ENCODE data around the gene DDAH1. TPM values are rescaled to one million over a fixed set of nuclear protein-coding genes. Genes with fewer than 3 reads are reported as not detected.

The DDAH1 gene
- polyA plus RNA-seq, 1 donor from 2014 or later, result 42.7 TPM

GRCh38 chr1:85460555-85461088 is 4.3 kb downstream of the DDAH1 start:
- H3F3A ChIP-seq (ENCODE audit: insufficient read depth, low read length, poor library complexity, severe bottlenecking), result no peaks in the 10 kb centered on the region
- TF ChIP-seq POLR2AphosphoS5 (IDR thresholded peaks at IDR 0.05) (no peak), SMC3 (conservative IDR thresholded peaks at IDR 0.05; ENCODE audit: poor library complexity) (no peak), EZH2 (IDR thresholded peaks at IDR 0.05; ENCODE audit: borderline replicate concordance, insufficient read depth, low read length, poor library complexity, severe bottlenecking) (no peak), RAD21 (conservative IDR thresholded peaks at IDR 0.05) (no peak), CTCF (IDR thresholded peaks at IDR 0.05; ENCODE audit: poor library complexity, severe bottlenecking) (no peak), EP300 (conservative IDR thresholded peaks at IDR 0.05; ENCODE audit: poor library complexity, severe bottlenecking) (no peak), TAF1 (IDR thresholded peaks at IDR 0.05; ENCODE audit: low read depth) (no peak), MXI1 (conservative IDR thresholded peaks at IDR 0.05; ENCODE audit: poor library complexity, severe bottlenecking) (no peak), REST (IDR thresholded peaks at IDR 0.05; ENCODE audit: borderline replicate concordance) (no peak)
- H3K79me2 ChIP-seq (replicated peaks; ENCODE audit: insufficient read depth, low read length), result peaks cover 55% of the 10 kb centered on the region
- H3K4me2 ChIP-seq (ENCODE audit: low read length), result no peak overlapping the region
- H3K36me3 ChIP-seq (ENCODE audit: insufficient read depth, low read length), result no peaks in the 10 kb centered on the region
- no peak overlapping the region for H3K27ac ChIP-seq (ENCODE audit: low read length)
- H3K9ac ChIP-seq (ENCODE audit: low read length), result no peak overlapping the region
- H3K9me3 ChIP-seq (ENCODE audit: low read length), result no peaks in the 10 kb centered on the region
- no peaks in the 10 kb centered on the region for H3K9me2 ChIP-seq (ENCODE audit: insufficient read depth, low read length)
- H3K27me3 ChIP-seq (ENCODE audit: insufficient read depth, low read depth, low read length), result no peaks in the 10 kb centered on the region
- no peak overlapping the region for H2AFZ ChIP-seq (ENCODE audit: low read depth, low read length)
- H4K20me1 ChIP-seq (ENCODE audit: insufficient read depth), result no peaks in the 10 kb centered on the region
- no peak overlapping the region for H3K4me3 ChIP-seq (ENCODE audit: low read length)

DNA sequence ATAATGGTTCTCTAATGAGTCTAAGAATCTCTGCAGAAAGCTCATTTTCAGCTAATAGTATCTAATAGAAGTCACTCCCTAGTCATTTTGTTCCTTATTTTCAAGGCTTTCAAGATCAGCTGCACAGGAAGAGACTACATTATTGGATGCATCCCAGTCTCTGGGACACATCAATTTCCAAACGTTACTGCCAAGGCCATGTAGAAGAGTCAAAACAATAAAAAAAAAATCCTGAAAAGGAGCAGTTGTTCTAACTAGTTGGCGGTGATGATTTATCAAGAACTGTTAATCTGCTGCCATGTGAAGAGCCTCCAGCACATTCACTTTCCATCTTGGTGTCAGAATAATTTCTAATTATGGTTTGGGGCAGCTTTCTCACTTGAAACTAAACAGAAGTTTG is 5.7 kb downstream of the DDAH1 start:
- Histone ChIP-seq H3K27me3 (ENCODE audit: insufficient read depth, low read depth, low read length) (no peaks in the 10 kb centered on the region), H3F3A (ENCODE audit: insufficient read depth, low read length, poor library complexity, severe bottlenecking) (no peaks in the 10 kb centered on the region), H2AFZ (ENCODE audit: low read depth, low read length) (no peak overlapping the region), H3K9me2 (ENCODE audit: insufficient read depth, low read length) (no peaks in the 10 kb centered on the region), H3K4me3 (ENCODE audit: low read length) (peak overlapping the region; percentile 32), H3K79me2 (replicated peaks; ENCODE audit: insufficient read depth, low read length) (peaks cover 61% of the 10 kb centered on the region), H3K4me2 (ENCODE audit: low read length) (no peak overlapping the region), H3K36me3 (ENCODE audit: insufficient read depth, low read length) (no peaks in the 10 kb centered on the region), H3K9ac (ENCODE audit: low read length) (no peak overlapping the region), H3K27ac (ENCODE audit: low read length) (no peak overlapping the region), H3K9me3 (ENCODE audit: low read length) (no peaks in the 10 kb centered on the region), H4K20me1 (ENCODE audit: insufficient read depth) (no peaks in the 10 kb centered on the region)
- TF ChIP-seq POLR2AphosphoS5 (IDR thresholded peaks at IDR 0.05), result no peak

DNA sequence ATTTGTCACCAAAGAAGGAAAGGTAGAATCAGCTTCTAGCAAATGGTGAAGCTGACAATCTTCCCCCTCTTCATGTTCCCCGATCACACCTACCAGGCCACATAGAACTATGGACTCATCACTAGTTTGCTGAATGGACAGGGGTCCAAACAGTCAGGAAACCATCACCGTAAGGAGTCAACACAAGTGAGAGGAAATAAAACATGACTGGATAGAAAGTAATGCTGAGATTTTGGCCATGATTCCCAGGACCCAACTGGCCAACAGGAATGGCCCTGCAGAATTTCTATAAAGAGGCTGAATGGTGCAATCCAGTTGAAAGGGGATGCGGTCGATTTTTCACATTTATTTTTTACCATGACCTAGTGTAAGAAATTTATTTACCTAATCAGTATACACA is 10.7 kb downstream of the DDAH1 start:
- Histone ChIP-seq H3K4me3 (ENCODE audit: low read length) (no peak overlapping the region), H4K20me1 (ENCODE audit: insufficient read depth) (no peaks in the 10 kb centered on the region)

More for the DNA sequence above, 10.7 kb downstream of the DDAH1 start:
- Histone ChIP-seq H3K9me2 (ENCODE audit: insufficient read depth, low read length) (no peaks in the 10 kb centered on the region), H2AFZ (ENCODE audit: low read depth, low read length) (no peak overlapping the region), H3K9ac (ENCODE audit: low read length) (no peak overlapping the region), H3K27me3 (ENCODE audit: insufficient read depth, low read depth, low read length) (no peaks in the 10 kb centered on the region), H3K36me3 (ENCODE audit: insufficient read depth, low read length) (peaks cover 8% of the 10 kb centered on the region), H3K79me2 (replicated peaks; ENCODE audit: insufficient read depth, low read length) (peaks cover 51% of the 10 kb centered on the region), H3K4me2 (ENCODE audit: low read length) (no peak overlapping the region), H3K27ac (ENCODE audit: low read length) (no peak overlapping the region), H3K9me3 (ENCODE audit: low read length) (no peaks in the 10 kb centered on the region), H3F3A (ENCODE audit: insufficient read depth, low read length, poor library complexity, severe bottlenecking) (no peaks in the 10 kb centered on the region)
- TF ChIP-seq TAF1 (IDR thresholded peaks at IDR 0.05; ENCODE audit: low read depth), result no peak
- no peak for TF ChIP-seq RAD21 (conservative IDR thresholded peaks at IDR 0.05)
- no peak for TF ChIP-seq REST (IDR thresholded peaks at IDR 0.05; ENCODE audit: borderline replicate concordance)
- TF ChIP-seq MXI1 (conservative IDR thresholded peaks at IDR 0.05; ENCODE audit: poor library complexity, severe bottlenecking), result no peak
- no peak for TF ChIP-seq CTCF (IDR thresholded peaks at IDR 0.05; ENCODE audit: poor library complexity, severe bottlenecking)
- no peak for TF ChIP-seq SMC3 (conservative IDR thresholded peaks at IDR 0.05; ENCODE audit: poor library complexity)
- TF ChIP-seq EP300 (conservative IDR thresholded peaks at IDR 0.05; ENCODE audit: poor library complexity, severe bottlenecking), result no peak
- no peak for TF ChIP-seq EZH2 (IDR thresholded peaks at IDR 0.05; ENCODE audit: borderline replicate concordance, insufficient read depth, low read length, poor library complexity, severe bottlenecking)
- TF ChIP-seq POLR2AphosphoS5 (IDR thresholded peaks at IDR 0.05), result no peak

Data from neural cell (in vitro differentiated cells).